Endothelial cell of umbilical vein (primary cell): ENCODE data around the gene TTC34. TPM values are rescaled to one million over a fixed set of nuclear protein-coding genes. Genes with fewer than 3 reads are reported as not detected.

Experiments used
- BruUV-seq: library from RNA; stranded (reverse); fragments of 400-500 nt; replicated peaks from 2 replicates; lab custom pipeline; 2021; lab: Mats Ljungman, UMichigan
- CTCF ChIA-PET: fragments of 300-600, 350-600 bp; sonication (Branson Sonifier 250); formaldehyde crosslinking; loops from one replicate; lab custom pipeline; 2021; ENCODE audit warnings: antibody characterized with exemption, inconsistent platforms; lab: Charles Lee
- POLR2A ChIA-PET: fragments of 300-600, 350-600 bp; sonication (Branson Sonifier 250); formaldehyde crosslinking; loops from one replicate; lab custom pipeline; 2021; ENCODE audit warnings: antibody characterized with exemption, inconsistent platforms; lab: Charles Lee
- DNase-seq: peaks from one replicate; pipeline ENCODE4 v3.0.0-alpha.2; 2011; ENCODE audit warnings: low read depth, low spot score
- FAIRE-seq: peaks from 2 replicates; lab custom pipeline; 2011; peaks lifted over from hg19 to GRCh38; lab: Jason Lieb, UNC
- H2AFZ ChIP-seq: 2 replicates; pipeline ENCODE4 v1.6.0; 2012; ENCODE audit warnings: low read depth, low read length, control low read depth, inconsistent platforms
- H3K27ac ChIP-seq: 2 replicates; pipeline ENCODE4 v1.5.1; 2011; ENCODE audit warnings: low read depth, mild to moderate bottlenecking, control low read depth, low read length, moderate library complexity; ENCODE audit not compliant: insufficient read depth
- H3K27me3 ChIP-seq, 2 experiments: 2 replicates each; pipeline versions ENCODE4 v1.6.0 to v1.6.1; 2011; ENCODE audit warnings: low read length in 2 of 2, mixed read lengths in 1 of 2; ENCODE audit not compliant: control insufficient read depth in 2 of 2, insufficient read depth in 2 of 2
- H3K36me3 ChIP-seq, 2 experiments: 2 replicates in 1 of 2; 3 replicates in 1 of 2; pipeline ENCODE4 v1.5.1; 2011; ENCODE audit warnings: low read length in 2 of 2, mild to moderate bottlenecking in 1 of 2, moderate library complexity in 1 of 2; ENCODE audit not compliant: control insufficient read depth in 2 of 2, insufficient read depth in 2 of 2; ENCODE audit errors: extremely low read depth in 1 of 2
- H3K4me1 ChIP-seq: 3 replicates; pipeline ENCODE4 v1.5.1; 2011; ENCODE audit warnings: mild to moderate bottlenecking, low read length; ENCODE audit not compliant: control insufficient read depth, insufficient read depth; ENCODE audit errors: extremely low read depth
- H3K4me2 ChIP-seq: 2 replicates; pipeline ENCODE4 v1.6.1; 2011; ENCODE audit warnings: low read length, control low read depth, mixed read lengths; ENCODE audit not compliant: insufficient read depth
- H3K4me3 ChIP-seq, 3 experiments: fragments of 200-600 bp in 1 of 3; sonication (generic), shearing (Covaris generic) in 1 of 3; replicated peaks in 1 of 3; 2 replicates each; pipeline ENCODE4 v1.5.1; 2011 to 2016; ENCODE audit warnings: control low read depth in 3 of 3, low read length in 3 of 3, mild to moderate bottlenecking in 2 of 3, inconsistent platforms in 1 of 3, low read depth in 1 of 3, moderate library complexity in 1 of 3; ENCODE audit not compliant: insufficient read depth in 1 of 3
- H3K79me2 ChIP-seq: 2 replicates; pipeline ENCODE4 v1.6.0; 2012; ENCODE audit warnings: low read length, inconsistent platforms; ENCODE audit not compliant: control insufficient read depth, insufficient read depth
- H3K9ac ChIP-seq: replicated peaks from 2 replicates; pipeline ENCODE3; 2011; ENCODE audit warnings: low read length, control low read depth; ENCODE audit not compliant: insufficient read depth; ENCODE audit errors: extremely low read depth
- H3K9me1 ChIP-seq: replicated peaks from 3 replicates; pipeline ENCODE4 v1.6.0; 2011; ENCODE audit warnings: mild to moderate bottlenecking, low read length; ENCODE audit not compliant: control insufficient read depth, insufficient read depth; ENCODE audit errors: extremely low read depth
- H3K9me3 ChIP-seq: replicated peaks from 2 replicates; pipeline ENCODE4 v1.5.1; 2012; ENCODE audit warnings: low read length, inconsistent platforms; ENCODE audit not compliant: control insufficient read depth, insufficient read depth
- H4K20me1 ChIP-seq: replicated peaks from 2 replicates; pipeline ENCODE3; 2011; ENCODE audit warnings: mild to moderate bottlenecking, low read length; ENCODE audit not compliant: control insufficient read depth, insufficient read depth; ENCODE audit errors: extremely low read depth
- CTCF ChIP-seq, 2 donors: IDR thresholded peaks; 1 replicate in 1 of 2; 2 replicates in 1 of 2; pipeline ENCODE4 v1.5.1; 2011; ENCODE audit warnings: low read length in 2 of 2, mild to moderate bottlenecking in 2 of 2, moderate library complexity in 2 of 2, control low read depth in 1 of 2, inconsistent platforms in 1 of 2, low read depth in 1 of 2; ENCODE audit not compliant: insufficient read depth in 1 of 2; ENCODE audit errors: extremely low read depth in 1 of 2
- EZH2 ChIP-seq: IDR thresholded peaks from 2 replicates; pipeline ENCODE4 v1.6.1; 2012; ENCODE audit warnings: borderline replicate concordance, low read depth, mild to moderate bottlenecking, moderate library complexity, low read length, inconsistent platforms; ENCODE audit not compliant: severe bottlenecking
- FOS ChIP-seq: IDR thresholded peaks from 2 replicates; pipeline ENCODE4 v1.6.1; 2011; ENCODE audit warnings: mild to moderate bottlenecking, low read length, moderate library complexity, borderline replicate concordance; ENCODE audit not compliant: insufficient read depth
- GATA2 ChIP-seq: IDR thresholded peaks from 2 replicates; pipeline ENCODE4 v1.7.0; 2011; ENCODE audit warnings: low read depth, mild to moderate bottlenecking, moderate library complexity, mixed read lengths, low read length; ENCODE audit not compliant: insufficient read length, insufficient read depth
- JUN ChIP-seq: IDR thresholded peaks from 2 replicates; pipeline ENCODE4 v1.6.1; 2011; ENCODE audit warnings: borderline replicate concordance, low read depth; ENCODE audit not compliant: insufficient read length, insufficient read depth
- MAX ChIP-seq: IDR thresholded peaks from 2 replicates; pipeline ENCODE4 v1.6.1; 2011; ENCODE audit not compliant: insufficient read depth, insufficient read length
- MYC ChIP-seq: IDR thresholded peaks from one replicate; pipeline ENCODE4 v1.6.1; 2011; ENCODE audit warnings: mild to moderate bottlenecking, low read depth, low read length
- POLR2A ChIP-seq: IDR thresholded peaks from 2 replicates; pipeline ENCODE4 v1.6.1; 2012; ENCODE audit warnings: low read depth, mild to moderate bottlenecking, control low read depth, low read length
- POLR2AphosphoS5 ChIP-seq: IDR thresholded peaks from 2 replicates; pipeline ENCODE4 v1.6.1; 2012; ENCODE audit warnings: low read depth, mild to moderate bottlenecking, control low read depth, low read length, moderate library complexity; ENCODE audit not compliant: insufficient read depth
- dilution Hi-C: fragments of 300-500 bp; cut with MboI; formaldehyde crosslinking; loops from one replicate; pipeline ENCODE4 v1.15.0; 2019; ENCODE audit warnings: low sequenced_read_pairs; ENCODE audit not compliant: extremely low pct_ligation_motif_present
- intact Hi-C: fragments of 100-400 bp; cut with micrococcal nuclease; formaldehyde crosslinking; loops from one replicate; pipeline ENCODE4 v1.10.0; 2022
- polyA plus RNA-seq, 4 experiments: library from polyadenylated mRNA; depleted of rRNA in 3 of 4; stranded (reverse) in 3 of 4; unstranded in 1 of 4; fragments of >200 nt; gene quantifications; 2 replicates each; pipeline versions ENCODE4 v1.2.1 to v1.2.3, GENCODE V29; 2011 to 2012; ENCODE audit warnings: missing spikeins in 1 of 4
- total RNA-seq: library from RNA; stranded (reverse); gene quantifications from 2 replicates; pipeline ENCODE4 v1.2.3, GENCODE V29; 2021

TTC34 gene
- total and polyA plus RNA-seq, 2 donors (not counting 3 experiments of a cell fraction or from before 2014, with no cell fraction given): 0.08 to 0.77 TPM

GRCh38 chr1:2784854-2785630, 16.5 kb downstream of the TTC34 start:
- no peaks in the 10 kb centered on the region for H3K36me3 ChIP-seq
- no peak overlapping the region for H2AFZ ChIP-seq
- H3K4me1 ChIP-seq: no peaks in the 10 kb centered on the region
- dilution Hi-C loops (no loop called here), intact Hi-C loops (no loop called here)
- H3K4me2 ChIP-seq: no peak overlapping the region
- CTCF ChIA-PET: no interaction called here
- no peak overlapping the region for H3K9ac ChIP-seq
- H4K20me1 ChIP-seq: no peaks in the 10 kb centered on the region
- peaks cover 0 to 2% of the 10 kb centered on the region in 2 experiments for H3K27me3 ChIP-seq
- BruUV-seq: no TSS peak
- no peak overlapping the region for H3K4me3 ChIP-seq
- no peaks in the 10 kb centered on the region for H3K79me2 ChIP-seq
- DNase-seq: no peak
- FAIRE-seq: no peak
- POLR2A ChIA-PET: no interaction called here
- H3K27ac ChIP-seq: no peak overlapping the region
- TF ChIP-seq MAX (no peak), EZH2 (no peak), JUN (no peak), CTCF (IDR thresholded peaks at IDR 0.05; ENCODE audit: extremely low read depth in 1 of 2, insufficient read depth in 1 of 2, low read depth in 1 of 2, low read length in 2 of 2) (no peak), MYC (no peak), FOS (no peak), POLR2AphosphoS5 (no peak), POLR2A (no peak), GATA2 (no peak)
- no peaks in the 10 kb centered on the region for H3K9me1 ChIP-seq
- H3K9me3 ChIP-seq: no peaks in the 10 kb centered on the region
